ENCODE data around the gene PTPRD.

The PTPRD gene

GRCh38 chr9:9949978-9950377 lies 662.8 kb downstream of the PTPRD start:
- TF ChIP-seq POLR2AphosphoS5 (IDR thresholded peaks at IDR 0.05; ENCODE audit: low read depth, low read length), result no peak
- no peak for TF ChIP-seq REST (IDR thresholded peaks at IDR 0.05; ENCODE audit: insufficient read depth in 1 of 2, low read depth in 2 of 2, low read length in 2 of 2)
- TF ChIP-seq TAF1 (IDR thresholded peaks at IDR 0.05; ENCODE audit: borderline replicate concordance, insufficient read depth, low read length), result no peak
- no peak for TF ChIP-seq FOXP2 (optimal IDR thresholded peaks at IDR 0.05; ENCODE audit: borderline replicate concordance, extremely low read depth, extremely low read length, insufficient read depth)
- TF ChIP-seq SIN3A (IDR thresholded peaks at IDR 0.05; ENCODE audit: borderline replicate concordance, insufficient read depth, low read length), result no peak

- TF ChIP-seq TAF1 (IDR thresholded peaks at IDR 0.05; ENCODE audit: borderline replicate concordance, insufficient read depth, low read length) (no peak), SIN3A (IDR thresholded peaks at IDR 0.05; ENCODE audit: borderline replicate concordance, insufficient read depth, low read length) (no peak), POLR2AphosphoS5 (IDR thresholded peaks at IDR 0.05; ENCODE audit: low read depth, low read length) (no peak), FOXP2 (optimal IDR thresholded peaks at IDR 0.05; ENCODE audit: borderline replicate concordance, extremely low read depth, extremely low read length, insufficient read depth) (no peak), REST (IDR thresholded peaks at IDR 0.05; ENCODE audit: insufficient read depth in 1 of 2, low read depth in 2 of 2, low read length in 2 of 2) (no peak)
Observed at GRCh38 chr9:9949368-9949767, 663.4 kb downstream of the PTPRD start.

- no peak for TF ChIP-seq REST (IDR thresholded peaks at IDR 0.05; ENCODE audit: insufficient read depth in 1 of 2, low read depth in 2 of 2, low read length in 2 of 2)
- no peak for TF ChIP-seq SIN3A (IDR thresholded peaks at IDR 0.05; ENCODE audit: borderline replicate concordance, insufficient read depth, low read length)
- no peak for TF ChIP-seq POLR2AphosphoS5 (IDR thresholded peaks at IDR 0.05; ENCODE audit: low read depth, low read length)
- no peak for TF ChIP-seq FOXP2 (optimal IDR thresholded peaks at IDR 0.05; ENCODE audit: borderline replicate concordance, extremely low read depth, extremely low read length, insufficient read depth)
- no peak for TF ChIP-seq TAF1 (IDR thresholded peaks at IDR 0.05; ENCODE audit: borderline replicate concordance, insufficient read depth, low read length)
Observed at GRCh38 chr9:9945966-9946365, 666.8 kb downstream of the PTPRD start.

- no peak for TF ChIP-seq FOXP2 (optimal IDR thresholded peaks at IDR 0.05; ENCODE audit: borderline replicate concordance, extremely low read depth, extremely low read length, insufficient read depth)
- TF ChIP-seq POLR2AphosphoS5 (IDR thresholded peaks at IDR 0.05; ENCODE audit: low read depth, low read length), result no peak
Observed at GRCh38 chr9:9942764-9943424, 669.9 kb downstream of the PTPRD start.

GRCh38 chr9:9938432-9938831 lies 674.4 kb downstream of the PTPRD start:
- TF ChIP-seq FOXP2 (optimal IDR thresholded peaks at IDR 0.05; ENCODE audit: borderline replicate concordance, extremely low read depth, extremely low read length, insufficient read depth) (no peak), REST (IDR thresholded peaks at IDR 0.05; ENCODE audit: insufficient read depth in 1 of 2, low read depth in 2 of 2, low read length in 2 of 2) (no peak), TAF1 (IDR thresholded peaks at IDR 0.05; ENCODE audit: borderline replicate concordance, insufficient read depth, low read length) (no peak), SIN3A (IDR thresholded peaks at IDR 0.05; ENCODE audit: borderline replicate concordance, insufficient read depth, low read length) (no peak)

All from PFSK-1 (cell line).